RKO (cell line): ENCODE data around the gene LASP1.
"Not testable (repeated sequence)": the region's sequence is repeated elsewhere in the genome, so short reads cannot be mapped to it uniquely, and the experiment has no call there.

Experiments used
- DNase-seq: peaks from one replicate; pipeline ENCODE4 v3.0.0-alpha.2; 2016; ENCODE audit warnings: low spot score

The LASP1 gene

DNA sequence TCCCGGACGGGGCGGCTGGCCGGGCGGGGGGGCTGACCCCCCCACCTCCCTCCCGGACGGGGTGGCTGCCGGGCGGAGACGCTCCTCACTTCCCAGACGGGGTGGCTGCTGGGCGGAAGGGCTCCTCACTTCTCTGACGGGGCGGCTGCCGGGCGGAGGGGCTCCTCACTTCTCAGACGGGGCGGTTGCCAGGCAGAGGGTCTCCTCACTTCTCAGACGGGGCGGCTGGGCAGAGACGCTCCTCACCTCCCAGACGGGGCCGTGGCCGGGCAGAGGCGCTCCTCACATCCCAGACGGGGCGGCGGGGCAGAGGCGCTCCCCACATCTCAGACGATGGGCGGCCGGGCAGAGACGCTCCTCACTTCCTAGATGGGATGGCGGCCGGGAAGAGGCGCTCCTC, 60.9 kb downstream of the LASP1 start:
- DNase-seq, result not testable (repeated sequence)

DNA sequence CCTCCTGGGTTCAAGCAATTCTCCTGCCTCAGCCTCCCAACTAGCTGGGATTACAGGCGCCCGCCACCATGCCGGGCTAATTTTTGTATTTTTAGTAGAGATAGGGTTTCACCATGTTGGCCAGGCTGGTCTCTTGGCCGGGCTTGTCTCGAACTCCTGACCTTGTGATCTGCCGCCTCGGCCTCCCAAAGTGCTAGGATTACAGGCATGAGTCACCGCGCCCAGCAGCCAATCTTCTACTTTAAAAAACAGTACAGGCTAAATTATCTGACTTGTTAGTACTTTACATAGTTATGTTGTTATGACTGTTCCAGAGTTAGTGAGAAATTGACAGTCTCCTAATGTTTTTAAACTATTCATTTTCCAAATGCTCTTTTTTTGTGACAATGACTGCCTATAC, 64.1 kb downstream of the LASP1 start:
- DNase-seq, result peak; percentile 31

DNA sequence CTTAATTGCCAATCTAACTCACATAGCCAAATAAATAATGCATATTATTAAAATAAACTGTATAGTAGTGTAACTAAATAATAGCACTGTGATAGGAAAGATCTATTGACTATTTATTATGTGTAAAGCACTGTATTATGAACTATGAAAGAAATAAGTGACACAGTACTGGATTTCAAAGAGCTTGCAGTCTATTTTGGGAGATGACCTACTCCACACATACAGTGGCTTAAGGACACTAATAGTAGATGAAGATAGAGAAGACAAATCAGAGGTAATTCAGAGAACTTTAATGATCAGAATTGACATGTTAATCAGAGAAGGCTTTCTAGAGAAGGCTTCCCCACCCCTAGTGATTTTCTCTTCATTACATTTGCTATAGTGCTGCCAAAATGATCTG, 70.1 kb downstream of the LASP1 start:
- DNase-seq, result no peak

DNA sequence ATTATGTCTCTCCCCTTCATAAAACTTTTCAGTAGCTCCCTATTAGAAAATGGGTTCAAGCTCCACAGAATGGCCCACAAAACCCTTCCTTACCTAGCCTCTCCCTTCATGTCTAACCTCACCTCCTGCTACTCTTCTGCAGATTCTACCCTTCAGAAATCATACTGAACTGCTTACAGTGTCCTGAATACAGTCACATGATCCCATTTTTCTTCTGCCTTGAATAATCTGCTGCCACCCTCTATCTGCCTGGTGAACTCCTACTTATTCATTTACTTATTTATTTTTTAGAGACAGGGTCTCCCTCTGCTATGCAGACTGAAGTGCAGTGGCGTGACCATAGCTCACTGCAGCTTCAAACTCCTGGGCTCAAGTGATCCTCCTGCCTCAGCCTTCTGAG, 70.5 kb downstream of the LASP1 start:
- no peak for DNase-seq

DNA sequence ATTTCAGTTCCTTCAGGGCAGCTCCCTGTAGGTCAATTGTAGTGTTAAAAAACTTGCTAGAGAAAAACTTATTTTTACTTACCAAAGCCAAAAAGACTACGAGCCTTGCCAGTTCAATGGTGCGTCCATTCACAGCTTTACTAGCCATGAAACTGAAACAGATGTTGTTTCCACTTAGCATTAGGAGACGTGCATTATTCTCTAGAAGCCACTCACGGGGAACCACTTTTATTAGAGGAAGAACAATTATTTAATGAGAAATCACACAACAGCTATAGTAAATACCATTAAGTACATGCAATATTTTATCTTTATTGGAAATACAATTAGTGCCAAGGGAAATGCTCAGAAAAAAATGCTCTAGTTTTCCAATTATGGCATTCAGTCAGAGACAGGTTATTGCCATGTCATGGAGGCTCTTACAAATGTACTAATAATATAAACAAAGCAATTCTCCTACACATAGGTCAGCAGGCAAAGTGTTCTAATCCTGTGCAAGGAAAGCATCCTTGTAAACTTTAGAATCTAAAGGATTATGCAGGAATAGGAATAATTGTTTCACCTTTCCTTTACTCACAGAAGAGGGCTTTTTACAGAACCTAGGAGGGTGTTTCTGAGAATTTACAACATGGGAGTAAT, 73.0 kb downstream of the LASP1 start:
- no peak for DNase-seq

DNA sequence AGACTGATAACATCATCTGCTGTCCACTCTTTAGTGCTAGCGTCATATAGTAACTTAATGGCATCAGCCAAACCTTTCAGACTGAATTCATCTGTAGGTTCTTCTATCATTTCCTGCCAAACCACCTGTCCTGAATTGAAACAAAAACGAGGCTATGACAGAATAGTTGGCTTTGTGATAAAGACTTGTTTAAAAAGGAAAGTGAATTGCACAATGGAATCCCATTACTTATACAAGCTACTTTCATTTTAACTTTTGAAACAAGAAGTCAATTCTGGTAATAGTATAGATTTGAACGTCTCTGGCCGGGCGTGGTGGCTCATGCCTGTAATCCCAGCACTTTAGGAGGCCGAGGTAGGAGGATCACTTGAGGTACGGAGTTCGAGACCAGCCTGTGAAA, 73.7 kb downstream of the LASP1 start:
- DNase-seq, result no peak

DNA sequence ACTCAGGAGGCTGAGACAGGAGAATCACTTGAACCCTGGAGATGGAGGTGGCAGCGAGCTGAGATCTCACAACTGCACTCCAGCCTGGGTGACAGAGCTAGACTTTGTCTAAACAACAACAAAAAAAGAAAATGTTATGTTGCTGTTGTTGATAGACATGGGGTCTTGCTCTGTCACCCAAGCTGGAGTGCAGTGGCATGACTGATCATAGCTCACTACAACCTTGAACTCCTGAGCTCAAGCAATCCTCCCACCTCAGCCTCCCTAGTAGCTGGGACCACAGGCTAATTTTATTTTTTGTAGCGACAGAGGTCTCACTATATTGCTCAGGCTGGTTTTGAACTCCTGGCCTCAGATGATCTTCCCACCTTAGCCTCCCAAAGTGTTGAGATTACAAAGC, 77.3 kb downstream of the LASP1 start:
- no peak for DNase-seq

DNA sequence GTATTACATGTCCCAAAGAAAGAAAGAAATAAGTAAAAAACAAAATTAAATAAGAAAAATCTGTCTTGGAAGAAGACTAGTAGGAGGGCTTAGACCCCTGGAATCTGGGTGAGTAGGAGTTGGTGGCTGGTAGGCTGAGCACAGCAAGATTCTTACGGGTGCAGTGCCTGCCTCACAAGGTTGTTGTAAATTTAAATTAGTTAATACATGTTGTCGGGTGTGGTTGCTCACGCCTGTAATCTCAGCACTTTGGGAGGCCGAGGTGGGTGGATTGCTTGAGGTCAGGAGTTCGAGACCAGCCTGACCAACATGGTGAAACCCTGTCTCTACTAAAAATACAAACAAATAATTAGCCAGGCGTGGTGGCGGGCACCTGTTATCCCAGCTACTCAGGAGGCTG, 83.9 kb downstream of the LASP1 start:
- not testable (repeated sequence) for DNase-seq

- no peak for DNase-seq
Observed at GRCh38 chr17:38958326-38958725, 88.5 kb downstream of the LASP1 start.

DNA sequence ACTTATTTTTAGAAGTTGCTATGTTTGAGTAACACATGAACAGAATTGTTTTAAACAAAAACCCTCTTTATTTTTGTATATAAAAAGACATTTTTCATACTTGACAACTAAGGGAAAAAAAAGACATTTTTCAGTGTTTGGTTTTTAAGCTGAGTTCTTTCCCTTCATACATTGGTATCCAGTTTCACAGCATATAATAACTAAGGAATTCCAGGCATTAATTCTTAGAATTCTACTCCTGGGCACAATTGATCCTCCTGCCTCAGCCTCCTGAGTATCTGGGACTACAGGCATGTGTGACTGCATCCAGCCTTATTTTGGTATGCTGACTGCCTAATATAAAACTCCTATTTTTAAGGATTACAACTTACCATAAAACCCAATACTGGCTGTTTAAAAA, 88.9 kb downstream of the LASP1 start:
- no peak for DNase-seq

GRCh38 chr17:38959508-38959907, 89.7 kb downstream of the LASP1 start:
- no peak for DNase-seq

GRCh38 chr17:38960402-38960801, 90.5 kb downstream of the LASP1 start:
- DNase-seq, result no peak

- DNase-seq, result no peak
Observed at GRCh38 chr17:38961413-38961812, 91.6 kb downstream of the LASP1 start.

DNA sequence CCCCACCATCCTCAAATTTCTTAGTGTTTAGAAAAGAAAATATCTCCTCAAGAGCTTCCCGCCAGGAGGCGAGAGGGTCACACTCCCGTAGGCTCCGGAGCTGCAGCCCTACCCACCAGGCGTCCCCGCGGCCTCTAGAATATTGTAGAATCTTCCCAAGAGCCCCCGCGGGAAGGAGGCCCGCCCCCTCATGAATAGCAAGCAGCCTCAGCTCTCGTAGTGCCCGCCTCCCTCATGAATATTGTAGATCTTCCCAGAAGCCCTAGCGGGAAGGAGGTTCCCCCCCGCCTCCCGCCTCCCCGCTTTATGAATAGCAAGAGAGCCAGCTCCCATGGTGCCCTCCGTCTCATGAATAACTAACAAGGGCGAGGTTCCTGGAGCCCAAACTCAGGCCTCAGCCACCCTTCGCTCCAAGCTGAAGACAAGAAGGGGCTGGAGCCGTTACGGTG, 97.5 kb downstream of the LASP1 start, which contains the start of gene FBXO47:
Gene FBXO47 (minus strand): TSS at position 114 of the 449 bp plus-strand sequence. CDS start 4,378 bp downstream, outside the sequence.
- DNase-seq, result no peak

GRCh38 chr17:38969281-38969680, 99.4 kb downstream of the LASP1 start:
- no peak for DNase-seq

DNA sequence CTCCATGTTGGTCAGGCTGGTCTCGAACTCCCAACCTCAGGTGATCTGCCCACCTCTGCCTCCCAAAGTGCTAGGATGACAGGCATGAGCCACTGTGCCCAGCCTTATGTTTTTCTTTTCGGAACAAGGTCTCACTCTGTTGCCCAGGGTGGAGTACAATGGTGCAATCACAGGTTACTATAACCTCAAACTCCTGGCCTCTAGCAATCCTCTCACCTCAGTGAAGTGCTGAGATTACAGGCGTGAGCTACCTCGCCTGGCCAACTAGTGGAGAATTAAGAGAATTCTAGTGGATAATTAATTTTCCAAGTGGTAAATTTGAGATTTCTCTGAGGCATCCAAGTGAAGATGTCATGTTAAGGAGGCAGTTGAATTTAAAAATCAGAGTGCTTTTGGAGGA, 100.3 kb downstream of the LASP1 start:
- no peak for DNase-seq

- no peak for DNase-seq
Observed at GRCh38 chr17:38970804-38971203, 100.9 kb downstream of the LASP1 start.
